Measurements from ENCODE around the gene TAS2R9.

- no peak for TF ChIP-seq POLR2AphosphoS5 (IDR thresholded peaks at IDR 0.05; ENCODE audit: borderline replicate concordance, low read depth, low read length)
- no peak for TF ChIP-seq FOXP2 (optimal IDR thresholded peaks at IDR 0.05; ENCODE audit: control extremely low read depth, extremely low read length, insufficient read depth)
Measured at GRCh38 chr12:10824957-10825356, 15.0 kb upstream of the TAS2R9 start.
